Measurements from ENCODE around the gene BORCS6.

The BORCS6 gene

DNA sequence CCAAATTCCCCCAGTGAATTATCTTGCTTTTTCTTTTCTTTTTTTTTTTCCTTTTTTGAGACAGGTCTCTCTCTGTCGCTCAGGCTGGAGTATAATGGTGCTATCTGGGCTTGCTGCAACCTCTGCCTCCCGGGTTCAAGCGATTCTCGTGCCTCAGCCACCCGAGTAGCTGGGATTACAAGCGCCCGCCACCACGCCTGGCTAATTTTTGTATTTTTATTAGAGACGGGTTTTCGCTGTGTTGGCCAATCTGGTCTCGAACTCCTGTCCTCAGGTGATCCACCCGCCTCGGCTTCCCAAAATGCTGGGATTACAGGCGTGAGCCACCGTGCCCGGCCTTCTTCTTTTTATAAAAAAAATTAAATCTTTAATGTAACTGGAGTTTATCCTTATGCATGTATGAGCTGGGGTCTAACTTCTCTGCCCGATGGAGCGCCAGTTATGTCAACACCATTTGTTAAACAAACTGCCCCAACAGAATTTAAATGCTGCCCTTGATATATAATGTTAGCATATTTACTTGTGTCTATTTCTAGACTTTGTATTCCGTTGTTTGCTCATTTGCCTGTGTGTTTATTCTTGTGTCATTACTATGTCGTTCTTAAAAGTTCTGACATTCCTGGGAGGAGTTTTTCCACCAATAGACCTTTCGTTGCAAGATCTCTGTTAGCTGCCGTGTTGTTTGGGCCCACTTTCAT is 20.9 kb upstream of the BORCS6 start:
- no peak for DNase-seq

DNA sequence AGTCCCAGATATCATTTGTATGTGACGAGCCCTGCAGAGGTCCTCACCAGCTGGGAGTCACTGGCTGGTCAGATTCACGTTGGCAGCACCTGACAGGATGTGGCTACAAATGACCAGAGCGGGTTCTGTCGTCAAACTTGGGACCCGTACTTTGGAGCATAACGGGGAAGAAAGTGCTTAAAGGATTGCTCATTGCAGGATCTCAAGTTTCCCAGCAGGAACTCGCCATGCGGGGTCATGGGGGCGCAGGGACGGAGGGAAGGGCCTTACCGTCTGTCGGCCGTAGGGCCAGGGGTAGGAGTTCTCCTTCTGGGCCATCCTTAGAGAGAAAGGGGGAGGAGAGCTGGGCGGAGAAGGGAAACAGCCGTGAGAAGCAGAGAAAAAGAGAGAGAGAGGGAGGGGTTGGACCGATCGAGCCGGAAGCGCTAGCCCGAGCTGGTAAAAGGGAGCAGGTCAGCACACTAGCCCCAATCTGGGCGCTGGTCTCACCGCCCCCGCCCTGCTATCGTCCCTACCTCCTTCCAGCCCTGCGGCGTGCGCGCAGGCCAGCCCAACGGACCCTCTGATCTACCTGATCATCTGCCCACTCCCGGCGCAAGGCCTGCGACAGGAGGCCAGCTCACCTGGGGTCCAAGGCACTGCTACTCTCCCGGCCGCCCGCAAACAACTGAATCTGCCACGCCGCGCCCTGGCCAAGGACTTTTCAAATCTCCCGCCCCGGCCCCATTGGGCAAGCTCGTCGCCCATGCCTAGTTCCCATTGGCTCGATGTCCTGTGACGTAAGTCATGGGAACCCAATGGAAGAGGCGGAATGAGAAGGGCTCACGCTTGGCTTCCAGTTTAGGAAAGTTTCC is 20.2 kb upstream of the BORCS6 start, which contains the start of gene AURKB:
Gene AURKB, minus strand, starts transcription at position 669 of the 854 bp plus-strand sequence. Its CDS starts 351 bp downstream, at position 318.
- DNase-seq, result peak; percentile 99

- DNase-seq, result no peak
These were observed 16.6 kb upstream of the BORCS6 start for GRCh38 chr17:8206536-8206935.

DNA sequence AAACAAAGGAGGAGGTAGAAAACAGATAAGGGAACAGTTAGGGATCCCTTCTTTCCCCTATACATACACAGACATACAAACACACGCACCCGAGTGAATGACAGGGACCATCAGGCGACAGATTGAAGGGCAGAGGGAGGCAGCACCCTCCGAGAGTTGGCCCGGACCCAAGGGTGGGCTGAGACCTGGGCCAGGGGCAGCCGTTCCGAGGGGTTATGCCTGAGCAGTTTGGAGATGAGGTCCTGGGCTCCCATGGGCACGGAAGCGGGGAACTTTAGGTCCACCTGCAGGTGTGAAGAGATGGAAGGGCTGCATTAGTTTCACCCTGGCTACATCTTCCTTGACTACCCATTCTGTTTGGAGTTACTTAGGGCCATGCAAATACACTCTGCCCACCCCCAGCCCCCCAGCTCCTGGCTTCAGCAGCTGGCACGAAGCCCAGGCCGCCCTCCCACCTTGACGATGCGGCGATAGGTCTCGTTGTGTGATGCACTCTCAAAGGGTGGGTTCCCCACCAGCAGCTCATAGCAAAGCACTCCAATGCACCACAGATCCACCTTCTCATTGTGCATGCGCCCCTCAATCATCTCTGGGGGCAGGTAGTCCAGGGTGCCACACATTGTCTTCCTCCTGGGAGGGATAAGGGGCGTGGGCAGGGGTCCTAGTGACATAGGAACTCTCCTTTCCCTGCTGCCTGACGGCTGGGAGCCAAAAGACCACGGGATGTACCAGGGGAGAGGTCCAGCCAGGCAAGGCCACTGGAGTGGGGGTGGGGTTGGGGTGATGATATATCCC is 15.0 kb upstream of the BORCS6 start:
- DNase-seq, result no peak

GRCh38 chr17:8192070-8192815 is 2.3 kb upstream of the BORCS6 start:
- peak; percentile 98 for DNase-seq

DNA sequence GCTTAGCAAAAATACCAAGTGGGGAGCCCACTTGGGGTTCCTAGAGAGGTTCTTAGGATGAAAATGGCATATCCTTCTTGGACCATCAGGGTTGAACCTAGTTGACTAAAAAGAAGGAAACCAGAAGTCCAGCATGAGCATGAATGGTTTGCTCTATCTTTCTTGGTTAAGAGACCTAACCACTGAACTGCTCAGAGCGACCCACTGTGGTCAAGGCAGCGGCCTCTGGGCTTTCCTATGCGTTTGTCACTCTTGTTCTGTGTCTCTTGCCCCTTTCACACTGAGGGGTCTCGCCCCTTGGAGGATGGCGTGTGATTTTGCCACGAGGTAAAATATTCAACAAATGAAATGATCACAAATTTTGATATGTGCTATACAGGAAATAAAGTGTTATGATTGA is 526 bp upstream of the BORCS6 start:
- DNase-seq, result no peak

DNA sequence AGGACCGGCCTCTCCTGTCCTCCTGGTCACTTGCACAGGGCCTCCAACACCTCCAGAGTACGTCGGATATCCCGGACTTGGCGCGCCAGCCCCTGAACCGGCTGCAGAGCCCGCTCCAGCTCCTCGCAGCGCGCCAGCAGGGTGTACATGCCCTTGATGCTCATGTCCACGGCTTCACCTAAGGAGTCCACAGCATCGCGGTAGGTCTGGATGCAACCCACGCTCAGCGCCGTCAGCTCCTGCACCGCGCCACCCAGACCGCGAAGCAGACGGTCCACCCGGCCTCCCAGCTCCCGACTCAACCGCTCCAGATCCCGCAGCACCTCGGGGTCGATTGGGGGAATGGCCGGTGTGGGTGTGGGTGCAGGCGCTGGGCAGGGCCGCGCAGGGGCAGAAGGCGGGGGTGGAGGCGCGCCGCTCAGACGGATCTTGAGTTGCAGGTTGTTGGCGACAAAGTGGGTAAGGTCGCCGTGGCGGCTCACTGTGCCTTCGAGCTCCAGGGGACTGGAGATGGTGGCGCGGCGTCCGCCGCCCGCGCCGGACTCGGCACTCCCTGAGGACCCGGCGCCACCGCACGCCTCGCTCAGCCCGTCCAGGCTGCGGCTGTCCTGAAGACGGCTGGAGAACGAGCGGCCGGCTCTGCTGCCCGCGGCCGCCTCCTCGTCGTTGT is 804 bp downstream of the BORCS6 start:
- DNase-seq, result peak; percentile 62

DNA sequence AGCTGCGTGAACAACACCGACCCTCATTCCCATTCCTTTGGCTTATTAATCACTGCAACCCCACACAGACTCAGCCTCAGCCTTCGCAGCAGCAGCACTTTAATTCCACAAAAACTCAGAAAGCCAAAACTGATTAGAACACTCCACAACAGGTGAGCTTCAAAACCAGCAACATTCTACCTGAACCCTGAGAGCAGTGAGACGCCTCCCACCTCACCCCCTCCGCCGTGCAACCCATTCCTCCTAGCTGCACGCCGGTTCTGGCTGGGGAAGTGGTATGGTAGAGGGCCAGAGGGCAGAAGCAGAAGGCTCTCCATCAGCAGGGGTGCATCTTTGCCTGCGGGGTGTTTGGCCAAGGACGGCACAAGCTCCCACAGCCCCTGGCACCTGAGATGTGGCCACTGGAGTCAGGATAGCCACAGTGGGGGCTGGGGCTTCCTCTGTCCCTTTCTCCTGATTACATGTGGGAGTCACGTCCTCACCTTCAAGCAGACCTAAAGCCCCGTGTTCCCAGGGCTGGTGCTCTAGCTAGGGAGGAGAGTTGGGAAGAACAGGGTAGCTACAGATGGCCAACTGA is 1.6 kb downstream of the BORCS6 start:
- no peak for DNase-seq

DNA sequence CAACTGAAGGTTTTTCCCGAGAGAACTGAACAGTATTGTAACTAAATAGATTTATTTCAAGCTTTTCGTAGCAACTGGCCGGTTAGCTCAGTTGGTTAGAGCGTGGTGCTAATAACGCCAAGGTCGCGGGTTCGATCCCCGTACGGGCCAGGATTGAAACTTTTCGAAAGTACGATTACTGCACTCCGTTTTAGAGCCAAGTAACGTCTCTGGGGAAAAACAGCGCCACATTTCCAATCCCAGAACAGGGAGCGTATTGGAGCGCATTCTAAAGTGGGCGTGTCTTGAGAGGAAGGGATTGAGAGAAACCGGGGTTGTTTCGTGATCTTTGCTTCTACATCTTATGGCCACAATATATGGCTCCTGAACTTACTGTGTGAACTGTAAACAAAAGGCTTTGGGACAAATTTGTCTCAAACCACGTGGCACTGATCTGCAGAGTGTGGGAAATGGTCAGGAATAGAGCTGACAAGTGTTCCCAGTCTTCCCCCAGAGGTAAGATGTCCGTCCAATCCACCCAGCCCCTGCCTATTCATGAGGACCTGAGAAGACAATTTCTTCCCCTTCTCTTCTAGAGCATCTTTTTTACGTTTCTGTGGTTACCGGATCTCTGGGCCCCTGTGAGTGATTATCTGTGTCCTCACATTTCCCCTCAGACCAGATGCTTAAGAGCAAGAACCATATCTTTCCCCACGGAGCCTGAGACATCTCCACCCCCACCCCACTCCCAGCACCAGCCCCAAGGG is 2.3 kb downstream of the BORCS6 start:
- DNase-seq, result peak; percentile 100

DNA sequence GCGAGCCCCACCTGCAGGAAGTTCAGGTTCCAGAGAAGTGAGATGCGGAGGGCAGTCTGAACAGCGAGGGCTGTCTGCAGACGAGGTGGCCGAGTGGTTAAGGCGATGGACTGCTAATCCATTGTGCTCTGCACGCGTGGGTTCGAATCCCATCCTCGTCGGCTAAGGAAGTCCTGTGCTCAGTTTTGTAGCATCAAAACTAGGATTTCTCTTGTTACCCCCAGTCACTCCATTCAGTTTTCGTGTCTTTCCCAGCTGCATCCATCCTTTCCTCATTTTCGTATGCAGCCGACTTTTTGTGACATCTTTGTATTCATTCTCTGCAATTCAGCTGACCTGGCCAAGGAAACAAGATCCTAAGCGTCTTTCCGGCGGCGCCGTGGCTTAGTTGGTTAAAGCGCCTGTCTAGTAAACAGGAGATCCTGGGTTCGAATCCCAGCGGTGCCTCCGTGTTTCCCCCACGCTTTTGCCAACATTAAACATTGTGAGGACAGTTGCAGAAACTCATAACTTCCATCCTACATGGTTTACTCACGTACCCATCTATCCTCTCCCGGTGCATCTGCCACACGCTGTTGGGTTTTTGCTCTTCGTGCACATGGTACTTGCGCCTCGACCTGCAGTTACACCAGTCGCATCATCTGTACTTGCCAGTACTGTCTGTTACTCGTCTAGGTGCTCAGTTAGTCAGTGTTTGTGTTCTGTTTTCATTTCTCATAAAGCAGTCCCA is 3.0 kb downstream of the BORCS6 start:
- peak; percentile 99 for DNase-seq

GRCh38 chr17:8186446-8186786 is 3.6 kb downstream of the BORCS6 start:
- no peak for DNase-seq

GRCh38 chr17:8185582-8186445 is 4.2 kb downstream of the BORCS6 start:
- peak; percentile 90 for DNase-seq

GRCh38 chr17:8176998-8177731 is 12.8 kb downstream of the BORCS6 start:
- no peak for DNase-seq

DNA sequence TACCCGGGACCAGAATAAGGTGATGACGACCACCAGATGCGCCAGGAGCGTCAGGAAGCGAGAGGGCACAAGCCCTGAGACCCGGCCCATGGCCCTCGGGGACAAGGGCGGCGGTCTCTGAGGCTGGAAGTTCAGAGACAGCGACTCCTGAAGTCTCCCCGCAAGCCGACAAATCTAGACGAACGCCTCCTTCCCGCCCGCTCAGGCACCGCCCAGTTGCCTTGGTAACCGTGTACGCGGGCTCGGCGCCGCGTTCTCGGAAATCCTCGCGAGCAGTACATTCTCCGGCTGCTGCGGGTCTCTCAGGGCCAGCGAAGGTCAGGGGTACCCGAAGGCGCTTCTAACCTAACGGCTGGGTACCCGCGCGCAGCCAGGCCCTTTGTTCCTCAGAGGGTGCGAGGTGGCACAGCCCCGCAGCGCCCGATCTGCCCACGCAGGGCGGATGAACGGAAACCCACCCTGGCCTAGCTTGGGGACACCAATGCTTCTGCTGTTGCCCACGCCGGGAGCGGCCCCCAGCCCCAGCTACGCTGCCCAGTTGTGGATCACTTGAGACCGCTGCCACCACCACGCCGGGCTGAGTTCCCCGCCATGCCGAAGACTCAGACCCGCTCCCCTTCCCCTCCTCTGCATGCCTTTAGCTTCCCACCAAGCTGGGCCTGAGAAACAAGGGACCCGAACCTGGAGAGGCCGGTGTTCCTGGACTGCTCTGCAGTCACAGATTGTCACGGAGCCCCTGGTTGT is 13.6 kb downstream of the BORCS6 start, which contains the start of gene TMEM107:
Gene TMEM107, minus strand, starts transcription at position 184 of the 744 bp plus-strand sequence. Its CDS starts 94 bp downstream, at position 90.
- DNase-seq, result peak; percentile 96

- no peak for DNase-seq
These were observed 14.2 kb downstream of the BORCS6 start for GRCh38 chr17:8175795-8176196.

- peak; percentile 91 for DNase-seq
These were observed 16.1 kb downstream of the BORCS6 start for GRCh38 chr17:8173871-8174322.

All from NCI-H82 (cell line).